DMS114 treated with DMSO at 0.1 percent for 48 hours (cell line): ENCODE results near the gene PPP4R4.

ENCODE experiments used
- DNase-seq: peaks from one replicate; lab custom pipeline; 2025; ENCODE audit not compliant: unreplicated experiment; lab: John Stamatoyannopoulos, UW

The PPP4R4 gene, protein sequence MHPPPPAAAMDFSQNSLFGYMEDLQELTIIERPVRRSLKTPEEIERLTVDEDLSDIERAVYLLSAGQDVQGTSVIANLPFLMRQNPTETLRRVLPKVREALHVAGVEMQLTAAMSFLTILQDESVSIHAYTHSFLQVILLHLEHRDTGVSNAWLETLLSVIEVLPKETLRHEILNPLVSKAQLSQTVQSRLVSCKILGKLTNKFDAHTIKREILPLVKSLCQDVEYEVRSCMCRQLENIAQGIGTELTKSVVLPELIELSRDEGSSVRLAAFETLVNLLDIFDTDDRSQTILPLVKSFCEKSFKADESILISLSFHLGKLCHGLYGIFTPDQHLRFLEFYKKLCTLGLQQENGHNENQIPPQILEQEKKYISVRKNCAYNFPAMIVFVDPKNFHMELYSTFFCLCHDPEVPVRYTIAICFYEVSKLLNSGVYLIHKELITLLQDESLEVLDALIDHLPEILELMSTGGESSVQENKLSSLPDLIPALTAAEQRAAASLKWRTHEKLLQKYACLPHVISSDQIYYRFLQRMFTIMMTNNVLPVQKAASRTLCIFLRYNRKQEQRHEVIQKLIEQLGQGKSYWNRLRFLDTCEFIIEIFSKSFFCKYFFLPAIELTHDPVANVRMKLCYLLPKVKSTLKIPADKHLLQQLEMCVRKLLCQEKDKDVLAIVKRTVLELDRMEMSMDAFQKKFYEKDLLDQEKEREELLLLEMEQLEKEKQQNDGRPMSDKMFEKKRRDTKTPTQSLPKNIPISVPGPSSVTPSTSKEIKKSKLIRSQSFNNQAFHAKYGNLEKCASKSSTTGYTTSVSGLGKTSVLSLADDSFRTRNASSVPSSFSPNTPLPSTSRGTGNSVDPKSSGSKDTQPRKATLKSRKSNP

GRCh38 chr14:94173885-94174603, at the start of gene PPP4R4:
PPP4R4 (plus strand) TSS chr14:94174322; CDS start chr14:94174466, 144 bp downstream.
- DNase-seq = peak; percentile 54

GRCh38 chr14:94124582-94125377, 49.3 kb upstream of the PPP4R4 start:
- DNase-seq = no peak

DNA sequence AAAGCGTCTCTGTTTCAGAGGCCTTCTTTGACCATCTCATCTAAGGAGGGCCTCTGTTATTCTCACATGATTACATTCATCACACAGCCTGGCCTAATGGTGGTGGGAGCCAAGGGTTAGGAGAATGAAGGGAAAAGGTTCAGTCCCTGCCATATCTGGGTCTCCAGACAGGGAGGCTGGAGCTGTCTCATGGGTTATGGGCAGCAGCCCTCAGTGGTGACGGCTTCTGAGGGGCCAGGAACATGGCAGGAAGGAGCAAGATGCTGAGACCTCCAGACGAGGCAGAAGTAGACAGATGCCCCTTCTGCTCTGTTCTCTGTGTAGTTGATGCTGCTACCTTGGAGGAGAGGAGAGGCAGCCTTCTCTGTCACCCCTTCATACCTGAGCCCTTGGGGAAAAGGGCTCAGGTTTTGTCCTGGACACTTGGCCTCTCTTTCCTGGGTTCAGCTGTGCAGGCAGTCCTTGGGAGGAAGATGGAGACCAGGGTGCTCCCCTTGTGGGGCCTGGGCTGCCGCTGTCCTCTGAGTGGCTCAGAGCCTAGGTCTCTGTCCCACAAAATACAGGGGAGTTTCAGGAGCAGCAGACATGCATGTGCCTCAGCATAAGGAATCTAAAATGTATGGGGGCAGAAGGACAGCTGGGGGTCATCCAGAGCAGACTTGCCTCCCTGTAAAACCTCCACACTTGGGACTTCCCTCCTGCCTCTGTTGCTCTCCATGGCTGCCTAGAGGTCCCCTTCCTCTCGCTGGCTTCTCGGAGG, 48.3 kb upstream of the PPP4R4 start:
- DNase-seq = no peak

- no peak for DNase-seq
These were observed 47.8 kb upstream of the PPP4R4 start for GRCh38 chr14:94126419-94126677.

GRCh38 chr14:94126800-94127199, 47.3 kb upstream of the PPP4R4 start:
- no peak for DNase-seq

DNA sequence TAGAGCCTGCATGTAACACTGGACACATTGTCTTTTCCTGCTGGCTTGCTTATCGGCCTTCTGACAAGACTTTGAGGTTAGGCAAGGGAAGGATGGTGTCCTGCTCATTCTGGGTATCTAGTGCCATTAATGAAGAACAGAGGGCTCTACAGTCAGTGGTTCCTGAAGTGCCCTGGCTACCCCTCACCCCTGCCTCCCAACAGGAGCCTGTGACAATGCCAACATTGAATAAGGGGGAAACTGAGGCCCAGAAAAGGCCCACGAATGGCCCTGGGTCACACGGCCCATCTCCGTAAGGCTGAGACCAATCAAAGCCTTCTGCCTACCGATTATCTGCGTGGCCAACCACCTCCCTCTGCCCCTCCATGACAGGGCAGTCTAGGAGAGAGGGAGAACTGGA, 46.8 kb upstream of the PPP4R4 start:
- DNase-seq = no peak

DNA sequence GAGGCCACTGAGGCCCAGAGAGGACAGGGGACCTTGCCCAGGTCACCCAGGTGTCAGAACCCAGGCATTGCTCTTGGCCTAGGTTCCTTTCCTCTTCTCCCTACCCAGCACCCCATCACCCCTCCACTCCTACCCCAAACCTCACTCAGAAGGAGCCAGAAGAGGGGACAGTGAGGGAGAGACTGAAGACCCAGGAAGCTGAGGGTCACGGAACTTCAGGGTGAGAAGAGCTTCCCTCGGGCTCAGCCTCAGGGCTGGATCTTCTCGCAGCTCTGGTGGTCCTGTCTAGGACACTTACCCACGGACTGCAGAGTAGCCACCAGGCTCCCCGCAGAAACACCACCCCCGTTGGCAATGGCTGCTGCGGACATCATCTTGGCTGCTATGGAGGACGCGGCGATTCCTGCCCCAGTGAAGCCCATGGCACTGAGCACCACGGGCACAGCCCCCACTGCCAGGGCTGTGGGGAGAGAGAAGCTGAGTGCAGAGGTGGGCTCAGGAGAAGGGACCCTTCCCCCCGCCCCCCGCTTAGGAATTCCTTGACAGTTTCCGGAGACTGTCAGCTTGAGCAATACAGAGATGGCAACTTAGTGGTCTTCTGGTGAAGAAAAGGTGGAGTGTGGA, 45.8 kb upstream of the PPP4R4 start:
- no peak for DNase-seq

DNA sequence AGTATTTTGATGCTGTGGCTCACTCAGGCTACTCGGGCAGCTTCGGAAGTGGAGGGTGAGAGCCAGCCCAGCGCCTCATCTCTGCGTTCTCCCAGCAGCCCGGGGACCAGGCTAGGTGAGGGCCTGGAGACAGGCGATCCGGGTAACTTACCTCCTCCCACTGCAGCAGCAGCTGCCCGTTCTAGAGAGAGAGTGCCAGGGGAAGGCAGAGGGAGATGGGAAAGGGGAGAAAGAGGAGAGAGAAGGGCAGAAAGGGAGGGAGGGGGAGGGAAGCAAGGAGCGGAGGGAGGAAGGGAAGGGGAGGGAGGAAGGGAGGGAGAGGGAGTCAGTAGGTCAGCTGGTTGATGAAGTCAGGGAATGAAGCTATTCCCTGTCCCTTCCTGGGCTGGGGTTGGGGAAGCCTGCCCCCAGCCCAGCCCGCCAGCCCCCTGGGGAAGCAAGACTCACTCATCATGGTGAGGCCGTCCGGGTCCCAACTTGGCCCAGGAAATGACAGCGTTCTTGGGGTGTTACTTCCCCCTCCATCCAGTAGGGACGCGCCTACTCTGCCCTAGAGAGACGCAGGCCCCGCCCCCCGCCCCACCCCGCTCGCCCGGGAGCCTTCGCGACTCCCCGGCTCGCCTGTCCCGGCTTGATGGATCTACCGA, 44.9 kb upstream of the PPP4R4 start, which contains the start of gene IFI27L2:
Gene IFI27L2, minus strand, starts transcription at position 494 of the 647 bp plus-strand sequence. Its CDS starts 40 bp downstream, at position 454.
- DNase-seq = peak; percentile 58

- peak; percentile 42 for DNase-seq
These were observed 44.2 kb upstream of the PPP4R4 start for GRCh38 chr14:94129758-94130414.

DNA sequence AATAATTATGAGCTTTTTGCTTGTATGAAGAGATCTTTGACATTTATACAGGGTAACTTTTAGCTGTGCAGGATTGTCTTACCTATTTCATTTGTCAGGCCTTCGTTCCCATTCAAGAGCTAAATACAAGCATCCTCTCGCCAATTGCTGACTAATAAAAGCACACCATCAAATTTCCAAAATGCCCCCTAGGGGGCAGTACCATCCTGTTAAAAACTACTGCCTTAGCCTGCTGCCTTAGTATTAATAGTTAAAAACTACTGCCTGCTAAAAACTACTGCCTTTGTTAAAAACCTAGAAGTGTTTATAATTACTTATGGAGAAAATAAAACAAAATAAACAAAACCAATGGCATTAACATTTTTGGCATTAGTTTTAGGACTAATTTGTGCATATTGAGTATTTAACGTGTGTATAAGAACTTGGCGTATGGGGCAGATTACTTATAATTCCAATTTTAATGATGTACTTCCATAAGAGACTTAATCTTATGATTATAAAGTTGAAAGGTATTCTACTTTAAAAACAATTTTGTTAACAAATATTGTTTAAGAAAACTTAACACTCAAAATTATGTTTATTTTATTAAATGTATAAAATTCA, 41.7 kb upstream of the PPP4R4 start:
- DNase-seq = peak; percentile 48

GRCh38 chr14:94135476-94135875, 38.6 kb upstream of the PPP4R4 start:
- DNase-seq = no peak

GRCh38 chr14:94136575-94137331, 37.4 kb upstream of the PPP4R4 start:
- peak; percentile 52 for DNase-seq

- no peak for DNase-seq
These were observed 35.9 kb upstream of the PPP4R4 start for GRCh38 chr14:94138251-94138650.

GRCh38 chr14:94139006-94139405, 35.1 kb upstream of the PPP4R4 start:
- DNase-seq = no peak

- DNase-seq = no peak
These were observed 34.7 kb upstream of the PPP4R4 start for GRCh38 chr14:94139421-94139820.

GRCh38 chr14:94142247-94142646, 31.9 kb upstream of the PPP4R4 start:
- no peak for DNase-seq

DNA sequence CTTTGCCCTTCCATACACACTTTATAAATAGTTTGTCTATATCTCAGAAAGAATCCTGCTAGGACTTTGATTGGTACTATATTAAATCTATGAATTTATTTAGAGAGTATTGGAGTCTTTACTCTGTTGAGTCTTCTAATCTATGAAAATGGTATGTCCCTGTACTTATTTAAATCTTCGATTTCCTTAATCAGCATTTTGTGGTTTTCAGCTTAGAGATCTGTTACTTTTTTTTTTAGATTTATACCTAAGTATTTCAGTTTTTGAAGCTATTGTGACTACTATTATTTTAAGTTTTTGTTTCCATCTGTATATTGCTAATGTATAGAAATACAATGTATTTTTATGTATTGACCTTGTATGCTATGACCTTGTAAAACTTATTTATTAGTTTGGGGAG, 31.3 kb upstream of the PPP4R4 start:
- DNase-seq = no peak
